GM19240 (cell line): ENCODE measurements around the gene COMMD2.

Source experiments
- DNase-seq: peaks from one replicate; pipeline ENCODE4 v3.0.0; 2011; ENCODE audit warnings: low spot score; ENCODE audit not compliant: insufficient read length

COMMD2 gene

GRCh38 chr3:149764302-149764701 lies 12.0 kb upstream of the COMMD2 start:
- DNase-seq: no peak

- DNase-seq: no peak
Observed at GRCh38 chr3:149763565-149764195, 11.4 kb upstream of the COMMD2 start.

- no peak for DNase-seq
Observed at GRCh38 chr3:149753717-149754116, 1.4 kb upstream of the COMMD2 start.

GRCh38 chr3:149752788-149753136 lies 473 bp upstream of the COMMD2 start:
- no peak for DNase-seq

GRCh38 chr3:149751551-149751950 lies 738 bp downstream of the COMMD2 start:
- no peak for DNase-seq

- no peak for DNase-seq
Observed at GRCh38 chr3:149744606-149745005, 7.7 kb downstream of the COMMD2 start.

- DNase-seq: no peak
Observed at GRCh38 chr3:149744151-149744550, 8.1 kb downstream of the COMMD2 start.

GRCh38 chr3:149739396-149739795 lies 12.9 kb downstream of the COMMD2 start:
- no peak for DNase-seq

GRCh38 chr3:149738876-149739275 lies 13.4 kb downstream of the COMMD2 start:
- DNase-seq: no peak

GRCh38 chr3:149736953-149737205 lies 15.4 kb downstream of the COMMD2 start:
- DNase-seq: no peak

GRCh38 chr3:149736175-149736952 lies 15.9 kb downstream of the COMMD2 start:
- DNase-seq: no peak

GRCh38 chr3:149732234-149732633 lies 20.1 kb downstream of the COMMD2 start:
- no peak for DNase-seq

- DNase-seq: no peak
Observed at GRCh38 chr3:149727656-149728055, 24.6 kb downstream of the COMMD2 start.

GRCh38 chr3:149726716-149727407 lies 25.4 kb downstream of the COMMD2 start:
- DNase-seq: no peak

- DNase-seq: no peak
Observed at GRCh38 chr3:149723781-149724180, 28.5 kb downstream of the COMMD2 start.

GRCh38 chr3:149720918-149721317 lies 31.4 kb downstream of the COMMD2 start:
- no peak for DNase-seq

GRCh38 chr3:149717391-149718056 lies 34.8 kb downstream of the COMMD2 start:
- DNase-seq: no peak

GRCh38 chr3:149716984-149717383 lies 35.3 kb downstream of the COMMD2 start:
- no peak for DNase-seq

- no peak for DNase-seq
Observed at GRCh38 chr3:149715247-149715646, 37.0 kb downstream of the COMMD2 start.

- DNase-seq: no peak
Observed at GRCh38 chr3:149713730-149714654, 38.3 kb downstream of the COMMD2 start.

- no peak for DNase-seq
Observed at GRCh38 chr3:149706905-149707304, 45.4 kb downstream of the COMMD2 start.
